ENCODE measurements around the gene ATG2A.

GRCh38 chr11:64865286-64866172, 51.5 kb downstream of the ATG2A start:
- TF ChIP-seq GABPA (IDR thresholded peaks at IDR 0.05; ENCODE audit: low read depth): no peak
- no peak for TF ChIP-seq POLR2AphosphoS5 (IDR thresholded peaks at IDR 0.05; ENCODE audit: low read depth)
- no peak for TF ChIP-seq REST (IDR thresholded peaks at IDR 0.05; ENCODE audit: insufficient replicate concordance, low read depth)
- no peak for TF ChIP-seq CTCF (IDR thresholded peaks at IDR 0.05; ENCODE audit: insufficient read depth, low read length)

All from HL-60 (cell line).